HG02610 (cell line): Measurements from ENCODE around the gene RBM23.
"Not testable (repeated sequence)": the region's sequence is repeated elsewhere in the genome, so short reads cannot be mapped to it uniquely, and the experiment has no call there.

Source experiments
- ATAC-seq: cut with Tn5 transposase; IDR thresholded peaks from one replicate; pipeline ENCODE4 v1.9.1; 2021; ENCODE audit warnings: mild to moderate bottlenecking, moderate library complexity; ENCODE audit not compliant: unreplicated experiment

RBM23 gene

GRCh38 chr14:22865424-22866405 lies 53.2 kb downstream of the RBM23 start:
- ATAC-seq: no peak

DNA sequence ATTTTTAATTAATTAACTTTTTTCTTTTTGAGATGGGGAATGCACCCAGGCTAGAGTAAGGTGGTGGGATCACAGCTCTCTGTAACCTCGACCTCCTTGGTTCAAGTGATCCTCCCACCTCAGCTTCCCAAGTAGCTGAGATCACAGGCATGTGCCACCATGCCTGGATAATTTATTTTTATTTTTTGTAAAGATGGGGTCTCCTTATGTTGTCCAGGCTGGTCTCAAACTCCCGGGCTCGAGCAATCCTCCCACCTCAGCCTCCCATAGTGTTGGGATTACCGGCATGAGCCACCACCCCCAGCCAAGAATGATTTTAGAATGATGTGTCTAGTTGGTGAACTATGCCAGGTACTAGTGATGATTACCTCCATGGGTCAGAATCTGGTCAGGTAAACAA lies 54.0 kb downstream of the RBM23 start:
- ATAC-seq: no peak

DNA sequence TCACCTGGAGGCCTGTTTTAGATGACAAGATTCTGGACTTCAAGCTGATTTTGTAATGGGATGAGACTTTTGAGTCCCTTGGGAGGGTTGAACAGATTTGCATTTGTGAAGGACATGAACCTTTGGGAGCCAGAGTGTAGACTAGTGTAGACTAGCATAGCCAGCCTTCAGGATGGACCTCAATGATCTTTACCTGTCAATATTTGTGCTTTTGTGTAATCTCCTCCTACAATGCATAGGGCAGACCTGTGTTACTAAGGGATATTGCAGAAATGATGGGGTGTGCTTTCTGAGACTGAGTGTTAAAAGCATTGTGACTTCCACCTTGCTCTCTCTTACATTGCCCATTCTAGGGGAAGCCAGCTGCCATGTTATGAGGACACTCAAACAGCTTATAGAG lies 57.3 kb downstream of the RBM23 start:
- ATAC-seq: no peak

DNA sequence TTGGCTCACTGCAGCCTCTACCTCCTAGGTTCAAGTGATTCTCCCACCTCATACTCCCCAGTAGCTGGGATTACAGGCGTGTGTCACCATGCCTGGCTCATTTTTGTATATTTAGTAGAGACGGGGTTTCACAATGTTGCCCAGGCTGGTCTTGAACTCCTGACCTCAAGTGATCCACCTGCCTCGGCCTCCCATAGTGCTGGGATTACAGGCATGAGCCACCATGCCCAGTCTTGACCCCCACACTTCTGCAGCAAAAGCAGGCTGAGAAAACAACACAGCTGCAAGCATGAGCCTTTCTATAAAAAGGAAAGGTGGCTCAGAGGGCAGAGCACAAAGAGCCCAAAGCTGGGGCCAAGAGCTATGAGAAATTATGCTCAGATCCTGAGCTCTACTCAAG lies 58.6 kb downstream of the RBM23 start:
- not testable (repeated sequence) for ATAC-seq

DNA sequence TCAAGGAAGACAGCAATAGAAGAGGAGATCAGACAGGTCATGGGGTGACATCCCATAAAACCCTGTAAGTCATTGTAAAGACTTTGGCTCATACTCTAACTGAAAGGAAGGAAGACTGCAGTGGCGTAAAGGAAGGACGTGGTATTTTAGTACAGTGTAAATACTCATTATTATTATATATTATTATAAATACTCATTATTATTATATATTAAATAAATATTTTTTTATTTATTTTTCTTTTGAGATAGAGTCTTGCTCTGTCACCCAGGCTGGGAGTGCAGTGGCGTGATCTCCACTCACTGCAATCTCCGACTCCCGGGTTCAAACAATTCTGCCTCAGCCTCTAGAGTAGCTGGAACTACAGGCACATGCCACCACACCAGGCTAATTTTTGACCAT lies 62.5 kb downstream of the RBM23 start:
- no peak for ATAC-seq

GRCh38 chr14:22854963-22855724 lies 63.8 kb downstream of the RBM23 start:
- ATAC-seq: no peak

DNA sequence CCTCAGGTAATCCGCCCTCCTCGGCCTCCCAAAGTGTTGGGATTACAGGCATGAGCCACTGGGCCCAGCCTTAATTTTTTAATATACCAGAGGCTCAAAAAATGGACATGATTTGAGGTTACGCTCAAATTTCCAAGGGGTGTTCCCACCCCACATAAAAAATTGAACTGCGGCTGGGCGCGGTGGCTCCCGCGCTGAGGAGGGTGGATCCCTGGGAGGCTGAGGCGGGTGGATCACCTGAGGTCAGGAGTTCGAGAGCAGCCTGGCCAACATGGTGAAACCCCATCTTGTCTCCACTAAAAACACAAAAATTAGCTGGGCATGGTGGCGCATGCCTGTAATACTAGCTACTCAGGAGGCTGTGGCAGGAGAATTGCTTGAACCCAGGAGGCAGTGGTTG lies 64.7 kb downstream of the RBM23 start:
- ATAC-seq: not testable (repeated sequence)

DNA sequence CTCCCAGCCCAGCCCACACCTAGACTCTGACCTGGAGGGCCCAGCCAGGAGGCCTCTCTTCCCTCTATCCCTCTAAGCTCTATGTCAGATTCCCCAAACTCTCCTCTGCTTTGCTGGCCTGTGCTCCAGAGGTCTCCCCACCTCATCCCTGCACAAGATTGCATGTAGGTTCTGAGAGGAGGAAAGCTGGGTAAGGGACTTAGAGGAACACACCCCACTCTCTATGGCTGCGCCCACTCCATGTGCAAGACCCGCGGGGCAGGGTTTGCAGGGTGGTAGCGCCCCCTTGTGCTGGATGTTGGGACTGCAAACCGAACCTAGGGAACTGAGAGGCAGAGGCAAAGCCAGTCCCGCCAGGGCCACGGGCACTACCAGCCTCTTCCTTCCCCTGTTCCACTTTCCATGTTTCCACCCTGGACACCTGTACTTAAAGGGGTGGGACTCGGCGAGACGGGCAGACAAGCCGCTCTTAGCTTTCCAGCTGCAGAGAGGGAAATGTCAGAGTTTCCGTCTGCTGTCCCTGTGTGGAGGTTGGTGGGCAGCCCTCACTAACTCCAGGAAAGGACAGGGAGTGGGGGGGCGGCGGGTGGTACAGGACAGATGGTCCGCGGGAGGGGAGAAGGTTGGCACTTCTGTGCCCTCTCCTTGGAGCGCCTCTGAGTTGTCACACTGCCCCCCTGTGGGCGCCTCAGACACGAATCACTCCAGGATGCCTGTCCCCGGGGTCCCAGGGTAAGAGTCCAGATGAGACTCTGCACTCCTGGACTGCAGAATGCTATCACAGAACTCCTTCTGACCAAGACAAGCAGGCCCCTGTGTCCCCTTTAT lies 65.8 kb downstream of the RBM23 start:
- ATAC-seq: peak; percentile 54

- no peak for ATAC-seq
Observed at GRCh38 chr14:22852599-22852939, 66.4 kb downstream of the RBM23 start.

DNA sequence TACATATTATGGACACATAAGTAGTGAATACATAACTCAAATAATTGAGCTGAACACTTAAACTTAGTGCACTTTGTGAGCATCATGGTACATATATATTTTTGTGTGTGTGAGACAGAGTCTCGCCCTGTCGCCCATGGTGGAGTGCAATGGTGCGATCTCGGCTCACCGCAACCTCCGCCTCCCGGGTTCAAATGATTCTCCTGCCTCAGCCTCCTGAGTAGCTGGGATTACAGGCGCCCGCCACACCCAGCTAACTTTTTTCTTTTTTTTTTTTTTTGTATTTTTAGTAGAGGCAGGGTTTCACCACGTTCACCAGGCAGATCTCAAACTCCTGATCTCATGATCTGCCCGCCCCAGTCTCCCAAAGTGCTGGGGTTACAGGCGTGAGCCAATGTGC lies 66.8 kb downstream of the RBM23 start:
- ATAC-seq: not testable (repeated sequence)

DNA sequence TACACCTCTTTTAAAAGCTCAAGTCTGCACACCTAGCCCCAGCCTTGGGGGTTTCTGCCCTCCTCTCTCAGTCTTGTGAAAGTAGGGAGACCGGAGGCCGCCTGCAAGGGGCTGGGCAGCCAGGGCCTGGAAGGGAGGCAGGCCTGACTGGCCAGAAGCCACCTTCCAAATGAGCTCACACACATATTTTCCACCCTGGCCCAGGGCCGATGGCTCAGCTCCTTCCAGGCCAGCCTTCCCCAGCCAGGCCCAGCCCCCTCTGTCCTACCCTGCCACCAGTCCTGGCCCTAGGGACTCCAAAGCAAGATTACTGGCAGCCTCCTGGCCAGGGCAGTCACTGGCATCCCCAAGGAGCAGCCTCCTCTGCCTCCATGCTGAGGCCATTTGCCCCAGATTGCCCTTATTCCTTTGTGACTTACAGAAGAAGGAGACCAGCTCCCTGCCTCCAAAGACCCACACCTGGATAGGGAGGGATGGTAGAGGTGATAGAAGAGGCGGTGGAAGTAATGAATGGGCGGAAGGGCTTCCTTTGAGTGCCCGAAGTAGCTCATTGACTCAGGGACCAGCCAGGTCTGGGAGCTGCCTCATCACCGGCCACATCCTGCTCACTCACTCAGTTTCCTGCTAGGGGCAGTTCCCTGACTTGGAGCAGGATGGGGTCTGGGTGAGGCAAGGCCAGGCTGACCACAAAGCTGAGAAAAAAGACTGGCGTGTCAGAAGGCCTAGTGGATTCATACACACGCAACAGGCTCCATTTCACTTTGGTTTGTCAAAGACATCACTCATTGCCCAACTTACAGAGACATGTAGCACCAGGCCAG lies 67.8 kb downstream of the RBM23 start:
- no peak for ATAC-seq

GRCh38 chr14:22849212-22849819 lies 69.6 kb downstream of the RBM23 start:
- no peak for ATAC-seq

DNA sequence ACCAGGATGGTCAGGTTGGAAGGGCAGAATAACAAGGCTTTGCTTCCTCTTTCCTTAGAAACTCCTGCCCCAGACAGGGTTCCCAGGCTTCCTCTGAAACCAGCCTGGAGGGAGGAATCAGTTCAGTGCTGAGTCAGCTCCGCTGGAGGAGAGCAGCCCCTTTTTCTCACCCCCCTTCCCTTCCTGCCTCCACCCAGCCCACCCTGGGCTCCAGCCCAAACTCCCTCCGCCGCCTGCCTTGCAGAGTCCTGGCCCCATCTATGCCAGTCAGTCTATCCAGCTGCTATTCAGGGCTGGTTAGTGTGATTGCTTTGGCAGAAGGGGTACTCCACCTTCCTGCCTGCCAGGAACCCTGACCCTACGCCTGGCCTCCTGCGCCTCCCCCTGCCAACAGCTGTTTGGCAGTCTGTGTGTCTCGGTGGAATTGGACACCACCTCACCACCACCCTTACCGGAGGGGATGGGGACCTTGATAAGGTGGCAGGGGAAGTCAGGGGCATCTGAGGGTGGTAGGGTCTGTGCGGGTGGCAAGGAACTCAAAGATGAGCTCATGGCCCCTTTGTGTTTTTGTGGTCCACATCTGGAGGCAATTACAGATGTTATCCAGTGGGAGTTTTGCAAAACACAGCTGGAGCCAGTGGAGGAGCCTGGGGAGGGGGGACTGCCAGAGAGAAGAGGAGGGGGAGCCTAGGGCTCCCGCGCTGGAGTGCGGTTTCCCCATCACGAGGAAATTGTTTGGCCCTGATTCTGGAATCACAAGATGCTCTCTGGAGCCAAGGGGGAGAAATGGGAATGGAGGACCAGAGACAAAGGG lies 70.4 kb downstream of the RBM23 start:
- no peak for ATAC-seq

DNA sequence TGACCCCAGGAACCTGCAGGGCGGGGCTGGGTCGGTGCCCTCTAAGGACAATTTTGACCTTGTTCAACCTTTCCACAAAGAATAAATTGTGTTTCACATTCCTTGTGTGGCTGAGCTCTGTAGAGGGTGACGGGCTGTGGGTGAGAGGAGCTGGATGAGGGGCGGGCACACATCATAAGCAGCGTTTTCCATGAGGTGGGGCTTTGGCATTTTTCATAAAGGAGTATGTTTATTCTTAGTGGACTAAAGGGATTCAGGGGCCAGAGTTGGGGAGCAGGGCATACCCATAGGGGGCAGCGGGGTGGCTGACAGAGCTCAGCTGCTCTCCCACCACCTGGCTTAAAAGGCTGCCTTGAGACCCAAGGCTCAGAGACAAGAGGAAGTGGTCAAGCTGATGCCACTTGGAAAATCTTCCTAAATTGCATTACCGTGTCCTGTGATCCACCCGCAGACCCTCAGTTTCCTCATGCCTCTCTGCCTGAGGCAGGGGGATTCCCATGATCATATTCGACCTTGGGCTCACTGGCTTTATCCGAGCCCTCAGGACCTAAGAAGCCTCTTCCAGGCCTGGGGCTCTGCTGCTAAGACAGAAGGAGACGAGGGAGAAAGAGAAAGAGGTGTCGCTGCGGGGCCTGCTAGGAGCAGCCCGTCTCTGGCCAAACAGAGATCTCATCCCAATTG lies 71.1 kb downstream of the RBM23 start:
- ATAC-seq: no peak

- no peak for ATAC-seq
Observed at GRCh38 chr14:22846811-22847307, 72.1 kb downstream of the RBM23 start.

DNA sequence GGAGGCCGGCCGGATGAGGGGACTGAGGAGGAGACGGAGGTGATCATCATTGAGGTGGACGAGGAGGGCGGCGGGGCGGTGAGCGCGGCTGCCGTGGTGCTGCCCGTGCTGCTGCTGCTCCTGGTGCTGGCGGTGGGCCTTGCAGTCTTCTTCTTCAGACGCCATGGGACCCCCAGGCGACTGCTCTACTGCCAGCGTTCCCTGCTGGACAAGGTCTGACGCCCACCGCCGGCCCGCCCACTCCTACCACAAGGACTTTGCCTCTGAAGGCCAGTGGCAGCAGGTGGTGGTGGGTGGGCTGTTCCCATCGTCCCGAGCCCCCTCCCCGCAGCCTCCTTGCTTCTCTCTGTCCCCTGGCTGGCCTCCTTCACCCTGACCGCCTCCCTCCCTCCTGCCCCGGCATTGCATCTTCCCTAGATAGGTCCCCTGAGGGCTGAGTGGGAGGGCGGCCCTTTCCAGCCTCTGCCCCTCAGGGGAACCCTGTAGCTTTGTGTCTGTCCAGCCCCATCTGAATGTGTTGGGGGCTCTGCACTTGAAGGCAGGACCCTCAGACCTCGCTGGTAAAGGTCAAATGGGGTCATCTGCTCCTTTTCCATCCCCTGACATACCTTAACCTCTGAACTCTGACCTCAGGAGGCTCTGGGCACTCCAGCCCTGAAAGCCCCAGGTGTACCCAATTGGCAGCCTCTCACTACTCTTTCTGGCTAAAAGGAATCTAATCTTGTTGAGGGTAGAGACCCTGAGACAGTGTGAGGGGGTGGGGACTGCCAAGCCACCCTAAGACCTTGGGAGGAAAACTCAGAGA lies 72.9 kb downstream of the RBM23 start:
- no peak for ATAC-seq

DNA sequence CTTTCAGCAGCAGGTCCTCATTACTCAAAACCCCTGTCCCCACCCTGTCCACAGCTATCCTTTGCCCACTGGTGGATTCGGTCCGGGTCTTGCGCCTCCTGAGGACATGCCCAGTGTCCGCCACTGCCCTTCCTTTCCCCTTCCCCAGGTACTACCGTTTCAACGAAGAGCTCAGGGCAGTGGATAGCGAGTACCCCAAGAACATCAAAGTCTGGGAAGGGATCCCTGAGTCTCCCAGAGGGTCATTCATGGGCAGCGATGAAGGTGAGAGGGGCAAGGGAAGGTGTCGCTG lies 73.9 kb downstream of the RBM23 start:
- no peak for ATAC-seq
